ENCODE measurements around the gene RGS7.
"Not testable (repeated sequence)": the region's sequence is repeated elsewhere in the genome, so short reads cannot be mapped to it uniquely, and the experiment has no call there.

RGS7 gene

GRCh38 chr1:240941701-240942370 lies 415.2 kb downstream of the RGS7 start:
- H3K4me3 ChIP-seq (ENCODE audit: low read depth, low read length): no peak overlapping the region

GRCh38 chr1:240936911-240937668 lies 419.9 kb downstream of the RGS7 start:
- no peak overlapping the region for H3K4me3 ChIP-seq (ENCODE audit: low read depth, low read length)

GRCh38 chr1:240935920-240936319 lies 421.1 kb downstream of the RGS7 start:
- H3K4me3 ChIP-seq (ENCODE audit: low read depth, low read length): no peak overlapping the region

DNA sequence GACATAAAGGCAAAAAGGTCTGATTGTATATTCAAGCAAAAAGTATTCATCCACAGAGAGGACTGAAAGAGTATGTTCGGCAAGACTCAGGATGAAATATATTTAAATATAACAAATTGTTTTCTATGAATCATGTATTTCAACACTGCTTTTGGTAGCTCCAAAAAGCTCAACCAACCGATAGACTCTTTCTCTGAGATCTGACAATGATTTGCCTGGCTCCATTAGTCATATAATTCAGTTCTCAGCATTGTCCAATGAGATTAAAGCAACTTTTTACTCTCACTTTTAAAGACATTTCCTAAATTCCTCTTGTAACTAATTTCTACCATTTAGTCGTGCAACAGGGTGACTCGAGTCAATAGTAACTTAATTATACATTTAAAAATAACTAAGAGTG lies 426.0 kb downstream of the RGS7 start:
- H3K4me3 ChIP-seq (ENCODE audit: low read depth, low read length): no peak overlapping the region

DNA sequence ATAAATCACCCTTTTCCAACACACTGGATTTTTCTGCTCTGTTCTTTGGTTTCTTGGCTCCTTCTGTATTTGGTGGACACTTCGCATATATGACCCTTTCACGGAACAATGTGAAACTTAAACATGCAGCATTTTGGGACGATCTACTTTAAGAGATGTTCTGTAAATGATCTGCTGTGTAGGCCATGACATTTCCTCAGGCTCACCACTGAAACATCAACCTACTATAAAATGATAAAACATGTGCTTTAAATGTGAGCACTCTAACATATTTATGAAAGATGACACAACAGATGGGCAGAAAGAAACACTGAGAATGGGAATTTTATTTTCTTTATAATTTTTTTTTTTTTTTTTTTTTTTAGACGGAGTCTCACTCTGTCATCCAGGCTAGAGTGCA lies 428.7 kb downstream of the RGS7 start:
- H3K4me3 ChIP-seq (ENCODE audit: low read depth, low read length): no peak overlapping the region

DNA sequence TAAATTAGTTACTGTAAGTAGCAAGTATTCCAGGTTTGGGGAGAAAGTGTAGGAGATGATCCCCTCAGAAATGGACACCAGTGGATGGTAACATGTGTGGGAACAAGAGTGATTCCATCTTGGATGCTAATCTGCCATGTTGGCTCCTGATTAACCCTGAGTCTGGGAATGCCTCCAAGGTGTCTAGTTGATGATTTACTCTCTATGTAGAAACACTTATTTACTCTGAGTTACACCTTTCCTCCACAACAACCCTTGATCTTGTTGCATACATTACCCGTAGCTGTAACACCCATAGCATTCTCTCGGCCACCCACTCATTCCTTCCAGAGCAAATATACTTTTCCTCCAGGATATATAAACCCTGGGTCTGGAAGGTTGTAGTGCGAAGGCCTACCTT lies 429.2 kb downstream of the RGS7 start:
- no peak overlapping the region for H3K4me3 ChIP-seq (ENCODE audit: low read depth, low read length)

DNA sequence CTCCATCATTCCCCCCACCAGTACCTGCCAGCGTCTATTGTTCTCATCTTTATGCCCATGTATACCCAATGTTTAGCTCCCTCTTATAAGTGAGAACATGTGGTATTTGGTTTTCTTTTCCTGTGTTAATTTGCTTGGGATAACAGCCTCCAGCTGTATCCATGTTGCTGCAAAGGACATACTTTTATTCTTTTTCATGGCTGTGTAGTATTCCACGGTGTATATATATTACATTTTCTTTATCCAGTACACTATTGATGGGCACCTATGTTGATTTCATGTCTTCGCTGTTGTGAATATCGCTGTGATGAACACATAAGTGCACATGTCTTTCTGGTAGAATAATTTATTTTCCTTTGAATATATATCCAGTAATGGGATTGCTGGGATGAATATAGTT lies 431.7 kb downstream of the RGS7 start:
- no peak overlapping the region for H3K4me3 ChIP-seq (ENCODE audit: low read depth, low read length)

GRCh38 chr1:240917976-240918375 lies 439.0 kb downstream of the RGS7 start:
- H3K4me3 ChIP-seq (ENCODE audit: low read depth, low read length): no peak overlapping the region

DNA sequence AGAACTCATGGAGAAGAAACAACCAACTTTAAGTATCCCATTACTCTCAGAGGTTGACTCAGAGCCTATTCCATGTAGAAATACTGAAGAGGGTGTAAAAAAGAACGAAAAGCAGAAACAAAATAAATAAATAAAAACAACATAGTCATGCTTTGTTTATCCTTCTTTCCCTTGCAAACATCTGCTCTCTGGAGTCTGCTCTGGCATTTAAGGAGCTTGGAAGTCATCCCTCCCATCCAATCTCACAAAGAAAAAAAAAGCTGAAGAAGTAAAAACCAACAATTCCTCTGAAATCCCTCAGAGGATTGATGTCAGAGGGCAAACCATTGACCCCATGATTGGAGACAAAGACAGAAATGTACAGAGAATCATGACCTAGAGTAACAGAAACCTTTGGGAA lies 442.5 kb downstream of the RGS7 start:
- H3K4me3 ChIP-seq (ENCODE audit: low read depth, low read length): no peak overlapping the region

DNA sequence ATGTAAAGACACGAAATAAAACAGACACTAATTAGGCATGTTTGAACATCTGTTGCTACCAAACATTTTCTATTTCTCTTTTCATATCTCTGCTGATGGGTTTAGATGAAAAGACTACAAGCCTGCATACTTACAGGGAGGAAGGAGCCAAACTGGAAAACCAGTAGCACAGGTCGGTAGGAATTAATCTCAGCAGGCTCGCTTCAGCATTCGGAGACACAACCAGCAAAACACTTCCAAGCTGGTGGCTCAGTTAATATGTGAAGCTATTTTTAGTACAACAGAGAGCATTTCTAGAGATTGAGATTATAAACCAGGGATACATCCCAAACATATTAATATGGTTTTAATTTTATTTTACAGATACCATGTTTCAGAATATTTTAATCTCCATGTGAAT lies 444.2 kb downstream of the RGS7 start:
- no peak overlapping the region for H3K4me3 ChIP-seq (ENCODE audit: low read depth, low read length)

DNA sequence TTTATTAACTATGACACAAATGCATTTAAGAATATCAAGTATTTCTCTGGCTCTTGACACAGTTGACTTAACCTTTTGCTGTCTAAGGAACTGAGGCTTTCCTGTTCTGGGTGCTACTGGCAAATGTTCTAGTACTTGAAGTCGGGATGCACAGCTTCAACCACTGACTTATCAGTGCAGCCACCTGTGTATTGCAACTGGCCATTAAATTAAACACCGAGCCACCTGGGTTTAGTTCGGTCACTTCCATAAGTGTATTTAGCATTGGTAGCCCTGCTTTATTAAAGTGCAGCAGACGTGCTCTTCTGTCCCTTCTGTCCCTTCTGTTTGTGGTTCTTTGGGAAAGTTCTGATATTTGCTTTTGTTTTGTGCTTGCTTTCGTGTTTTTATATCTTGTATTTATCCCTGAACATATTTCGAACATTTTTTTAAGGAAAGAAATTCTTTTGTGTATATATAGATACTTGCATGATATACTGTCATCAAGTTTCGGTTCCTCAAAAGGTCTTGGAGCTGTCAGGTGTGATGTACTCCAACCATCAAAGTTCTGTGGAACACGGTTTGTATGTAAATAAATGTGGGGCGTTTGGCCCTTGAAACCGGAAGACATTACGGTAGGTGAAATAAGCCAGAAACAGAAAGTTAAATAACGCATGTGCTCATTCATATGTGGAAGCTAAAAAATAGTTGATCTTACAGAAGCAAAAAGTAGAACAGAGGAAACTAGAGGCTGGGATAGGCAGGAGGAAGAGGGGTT lies 447.1 kb downstream of the RGS7 start:
- H3K4me3 ChIP-seq (ENCODE audit: low read depth, low read length): no peak overlapping the region

- H3K4me3 ChIP-seq (ENCODE audit: low read depth, low read length): no peak overlapping the region
Observed at GRCh38 chr1:240906477-240906876, 450.5 kb downstream of the RGS7 start.

DNA sequence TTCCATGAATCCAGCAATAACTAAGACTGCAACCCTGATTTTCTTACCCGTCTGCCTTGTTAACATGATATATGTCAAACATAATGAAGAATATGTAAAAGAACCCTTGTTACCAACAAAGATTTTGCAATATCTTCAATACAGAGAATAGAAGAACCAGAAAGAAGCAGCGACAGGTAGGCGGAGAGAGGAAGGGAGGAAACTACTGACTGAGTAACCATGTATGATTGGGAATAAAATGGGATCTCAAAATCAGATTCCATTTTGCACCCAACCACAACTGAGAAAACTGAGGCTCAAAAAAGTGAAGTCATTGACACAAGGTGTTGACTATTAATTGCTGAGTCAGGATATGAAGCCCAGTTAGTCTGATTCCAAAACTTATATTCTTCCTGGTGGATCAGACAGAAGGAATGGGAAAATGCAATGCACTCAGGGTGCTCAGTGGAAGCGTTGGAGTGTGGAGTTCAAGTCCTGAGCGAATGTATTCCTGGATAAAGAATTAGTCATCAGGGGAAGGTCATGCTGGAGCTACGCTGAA lies 451.7 kb downstream of the RGS7 start:
- H3K4me3 ChIP-seq (ENCODE audit: low read depth, low read length): no peak overlapping the region

DNA sequence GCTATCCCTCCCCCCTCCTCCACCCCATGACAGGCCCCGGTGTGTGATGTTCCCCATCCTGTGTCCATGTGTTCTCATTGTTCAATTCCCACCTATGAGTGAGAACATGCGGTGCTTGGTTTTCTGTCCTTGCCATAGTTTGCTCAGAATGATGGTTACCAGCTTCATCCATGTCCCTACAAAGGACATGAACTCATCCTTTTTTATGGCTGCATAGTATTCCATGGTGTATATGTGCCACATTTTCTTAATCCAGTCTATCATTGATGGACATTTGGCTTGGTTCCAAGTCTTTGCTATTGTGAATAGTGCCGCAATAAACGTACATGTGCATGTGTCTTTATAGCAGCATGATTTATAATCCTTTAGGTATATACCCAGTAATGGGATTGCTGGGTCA lies 461.6 kb downstream of the RGS7 start:
- H3K4me3 ChIP-seq (ENCODE audit: low read depth, low read length): not testable (repeated sequence)

GRCh38 chr1:240888787-240889048 lies 468.3 kb downstream of the RGS7 start:
- no peak overlapping the region for H3K4me3 ChIP-seq (ENCODE audit: low read depth, low read length)

- H3K4me3 ChIP-seq (ENCODE audit: low read depth, low read length): no peak overlapping the region
Observed at GRCh38 chr1:240888039-240888786, 468.8 kb downstream of the RGS7 start.

DNA sequence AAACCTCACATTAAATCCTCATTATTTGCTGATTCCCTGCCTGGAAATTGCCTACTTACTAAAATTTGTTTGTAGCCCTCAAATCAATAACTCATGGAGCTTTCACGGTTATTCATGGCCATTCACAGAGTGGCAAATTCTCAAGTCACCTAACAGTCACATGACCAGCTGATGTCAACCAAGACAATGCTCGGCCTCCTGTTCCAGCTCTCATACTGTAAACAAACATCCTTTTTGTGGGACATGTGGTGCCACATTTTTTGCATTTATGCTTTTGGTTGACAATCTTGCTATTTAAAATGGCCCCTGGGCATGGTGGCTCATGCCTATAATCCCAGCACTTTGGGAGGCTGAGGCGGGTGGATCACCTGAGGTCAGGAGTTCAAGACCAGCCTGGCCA lies 473.5 kb downstream of the RGS7 start:
- no peak overlapping the region for H3K4me3 ChIP-seq (ENCODE audit: low read depth, low read length)

DNA sequence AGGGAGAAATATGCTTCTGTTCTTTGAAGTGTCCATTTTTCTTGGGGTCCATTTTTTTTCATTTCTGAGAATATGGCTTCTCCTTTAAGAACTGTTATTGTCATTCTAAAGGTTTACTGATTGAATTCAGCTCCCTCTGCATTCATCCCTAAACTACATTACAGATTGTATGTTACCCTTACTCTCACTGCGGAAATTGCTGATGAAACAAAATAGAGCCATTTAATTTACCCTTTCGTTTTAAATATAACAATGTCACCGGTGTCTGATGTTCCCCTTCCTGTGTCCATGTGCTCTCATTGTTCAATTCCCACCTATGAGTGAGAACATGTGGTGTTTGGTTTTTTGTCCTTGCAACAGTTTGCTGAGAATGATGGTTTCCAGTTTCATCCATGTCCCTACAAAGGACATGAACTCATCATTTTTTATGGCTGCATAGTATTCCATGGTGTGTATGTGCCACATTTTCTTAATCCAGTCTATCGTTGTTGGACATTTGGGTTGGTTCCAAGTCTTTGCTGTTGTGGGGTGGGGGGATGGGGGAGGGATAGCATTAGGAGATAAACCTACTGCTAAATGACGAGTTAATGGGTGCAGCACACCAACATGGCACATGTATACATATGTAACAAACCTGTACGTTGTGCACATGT lies 474.2 kb downstream of the RGS7 start:
- not testable (repeated sequence) for H3K4me3 ChIP-seq (ENCODE audit: low read depth, low read length)

DNA sequence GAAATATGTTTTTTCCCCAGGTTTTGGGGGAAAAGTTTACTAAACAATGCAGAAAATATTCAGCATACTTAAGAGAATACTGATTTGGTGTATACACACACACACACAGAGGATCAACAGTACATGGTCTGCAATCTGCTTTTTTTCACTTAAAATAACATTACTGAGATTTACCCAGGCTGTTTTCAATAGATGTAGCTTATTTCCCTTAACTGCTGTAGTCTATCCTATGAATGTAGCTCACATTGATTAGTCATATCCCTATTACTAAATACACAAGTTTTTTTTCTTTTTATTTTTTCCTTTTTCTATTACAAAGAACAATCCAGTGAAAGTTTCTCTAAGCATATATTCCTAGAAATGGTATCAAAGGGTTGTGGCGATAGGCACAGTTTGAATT lies 478.4 kb downstream of the RGS7 start:
- no peak overlapping the region for H3K4me3 ChIP-seq (ENCODE audit: low read depth, low read length)

- H3K4me3 ChIP-seq (ENCODE audit: low read depth, low read length): no peak overlapping the region
Observed at GRCh38 chr1:240877605-240878004, 479.4 kb downstream of the RGS7 start.

DNA sequence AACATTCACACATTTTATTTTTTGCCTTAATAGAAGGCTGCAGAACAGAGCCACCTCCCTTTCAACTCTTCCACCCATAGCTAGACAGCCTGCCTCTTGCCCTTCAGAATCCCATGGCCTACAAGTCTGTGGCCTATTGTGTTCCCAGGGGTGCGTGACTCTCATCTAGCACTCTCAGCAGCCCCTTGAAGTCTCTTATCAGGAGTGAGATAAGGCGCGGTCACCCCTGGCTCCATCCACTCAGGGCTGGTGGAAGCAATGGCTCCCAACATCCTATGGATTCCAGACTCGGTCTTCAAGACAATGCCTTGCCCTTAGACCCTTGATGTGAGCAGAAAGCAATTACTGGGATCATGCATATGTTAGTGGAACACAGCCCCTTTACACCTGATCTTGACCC lies 480.9 kb downstream of the RGS7 start:
- no peak overlapping the region for H3K4me3 ChIP-seq (ENCODE audit: low read depth, low read length)

All from iPS-11a (cell line).